ENCODE data around the gene TNS1. TPM values are rescaled to one million over a fixed set of nuclear protein-coding genes. Genes with fewer than 3 reads are reported as not detected.

The TNS1 gene
- total RNA-seq, 1 donor from 2014 or later = 219 TPM

DNA sequence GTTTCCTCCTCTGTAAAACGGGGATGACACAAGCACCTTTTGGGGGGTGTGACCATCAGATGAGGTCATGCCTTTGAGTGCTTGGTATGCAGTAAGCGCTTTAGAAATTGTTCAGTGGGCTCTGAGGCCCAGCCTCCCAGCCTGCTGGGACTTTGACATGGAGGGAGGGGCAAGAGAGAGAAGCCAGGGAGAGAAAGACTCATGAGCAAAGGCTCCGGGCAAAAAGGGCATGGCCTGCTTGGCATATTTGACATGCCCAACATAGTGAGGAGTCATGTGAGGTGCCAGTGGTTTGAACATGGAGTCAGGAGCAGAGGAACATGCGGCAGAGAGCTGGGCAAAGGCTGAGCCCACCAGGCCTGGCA lies 14.0 kb downstream of the TNS1 start:
- peaks cover 53% of the 10 kb centered on the region for H3K79me2 ChIP-seq (ENCODE audit: insufficient read depth, low read length)
- H3K9me3 Mint-ChIP-seq (ENCODE audit: unreplicated experiment) = no peaks in the 10 kb centered on the region
- no peaks in the 10 kb centered on the region for H3K36me3 ChIP-seq (ENCODE audit: insufficient read depth, low read length)
- peak overlapping the region; percentile 90 for H3K27ac Mint-ChIP-seq (ENCODE audit: unreplicated experiment)
- no peak overlapping the region for H3K4me3 Mint-ChIP-seq (ENCODE audit: unreplicated experiment)
- no peaks in the 10 kb centered on the region for H3K9me3 ChIP-seq (ENCODE audit: insufficient read depth, low read depth, low read length)
- H2AFZ ChIP-seq (ENCODE audit: low read depth, low read length) = no peak overlapping the region
- peaks cover 9% of the 10 kb centered on the region for H3K36me3 Mint-ChIP-seq (ENCODE audit: low read depth, unreplicated experiment)
- DNase-seq (ENCODE audit: low read depth) = no peak
- H3K4me3 ChIP-seq (ENCODE audit: insufficient read depth, low read depth, low read length) = no peak overlapping the region
- H3K27me3 Mint-ChIP-seq (ENCODE audit: low read depth, unreplicated experiment) = no peaks in the 10 kb centered on the region
- no peak overlapping the region for H3K27ac ChIP-seq (ENCODE audit: low read depth, low read length)
- FAIRE-seq = no peak
- peaks cover 53% of the 10 kb centered on the region for H4K20me1 ChIP-seq (ENCODE audit: insufficient read depth, low read length)
- TF ChIP-seq EZH2 (IDR thresholded peaks at IDR 0.05; ENCODE audit: insufficient read depth, low read length) = no peak
- TF ChIP-seq, protein P1, sequence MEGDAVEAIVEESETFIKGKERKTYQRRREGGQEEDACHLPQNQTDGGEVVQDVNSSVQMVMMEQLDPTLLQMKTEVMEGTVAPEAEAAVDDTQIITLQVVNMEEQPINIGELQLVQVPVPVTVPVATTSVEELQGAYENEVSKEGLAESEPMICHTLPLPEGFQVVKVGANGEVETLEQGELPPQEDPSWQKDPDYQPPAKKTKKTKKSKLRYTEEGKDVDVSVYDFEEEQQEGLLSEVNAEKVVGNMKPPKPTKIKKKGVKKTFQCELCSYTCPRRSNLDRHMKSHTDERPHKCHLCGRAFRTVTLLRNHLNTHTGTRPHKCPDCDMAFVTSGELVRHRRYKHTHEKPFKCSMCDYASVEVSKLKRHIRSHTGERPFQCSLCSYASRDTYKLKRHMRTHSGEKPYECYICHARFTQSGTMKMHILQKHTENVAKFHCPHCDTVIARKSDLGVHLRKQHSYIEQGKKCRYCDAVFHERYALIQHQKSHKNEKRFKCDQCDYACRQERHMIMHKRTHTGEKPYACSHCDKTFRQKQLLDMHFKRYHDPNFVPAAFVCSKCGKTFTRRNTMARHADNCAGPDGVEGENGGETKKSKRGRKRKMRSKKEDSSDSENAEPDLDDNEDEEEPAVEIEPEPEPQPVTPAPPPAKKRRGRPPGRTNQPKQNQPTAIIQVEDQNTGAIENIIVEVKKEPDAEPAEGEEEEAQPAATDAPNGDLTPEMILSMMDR (IDR thresholded peaks at IDR 0.05; ENCODE audit: insufficient read depth, low read depth, low read length) = no peak
- peaks cover 37% of the 10 kb centered on the region for H3K4me1 Mint-ChIP-seq (ENCODE audit: low read depth, unreplicated experiment)
- H3K4me1 ChIP-seq (ENCODE audit: insufficient read depth, low read length) = peaks cover 19% of the 10 kb centered on the region
- H3K27me3 ChIP-seq (ENCODE audit: insufficient read depth, low read length) = no peaks in the 10 kb centered on the region
- H3K4me2 ChIP-seq (ENCODE audit: low read length) = peak overlapping the region; percentile 46
- H3K9ac ChIP-seq (ENCODE audit: low read length) = peak overlapping the region; percentile 9

DNA sequence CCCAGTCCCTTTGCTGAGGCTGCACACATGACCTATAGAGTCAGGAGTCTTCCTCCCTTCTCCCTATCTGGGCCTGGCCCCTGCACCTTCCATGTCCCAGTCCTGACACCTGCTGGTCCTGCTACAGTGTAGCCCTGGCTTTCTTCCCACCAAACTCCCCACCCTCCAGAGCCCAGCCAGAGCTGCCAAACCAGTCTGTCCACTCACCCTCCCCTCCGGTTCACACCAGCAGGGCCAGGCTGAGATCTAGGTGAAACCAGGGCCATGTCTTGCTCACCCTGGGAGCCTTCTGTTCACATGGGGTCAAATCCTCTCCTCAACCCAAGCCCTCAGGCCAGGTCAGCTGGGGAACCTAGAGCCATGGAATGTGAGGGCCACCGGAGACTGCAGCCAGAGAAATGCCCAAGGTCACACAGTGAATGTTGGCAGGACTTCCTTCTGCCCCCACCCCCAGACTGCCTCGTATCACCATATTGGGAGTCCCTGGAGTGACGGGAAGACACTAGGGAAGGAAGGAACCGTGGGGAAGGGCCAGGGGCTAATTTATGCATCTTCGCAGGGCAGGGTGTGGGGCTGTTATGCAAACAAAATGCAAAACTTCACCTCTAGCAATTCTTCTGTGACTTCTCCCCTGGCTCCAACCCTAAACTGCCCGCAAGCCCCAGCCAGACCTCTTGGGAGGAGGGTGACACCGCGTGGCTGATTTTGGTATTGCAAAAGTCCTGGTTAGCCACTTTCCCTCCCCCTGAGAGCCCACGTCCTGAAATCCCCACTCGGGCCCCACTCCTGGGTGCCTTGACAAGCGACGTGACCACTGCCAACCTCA lies 14.6 kb downstream of the TNS1 start:
- no peaks in the 10 kb centered on the region for H3K27me3 Mint-ChIP-seq (ENCODE audit: low read depth, unreplicated experiment)
- H3K9me3 ChIP-seq (ENCODE audit: insufficient read depth, low read depth, low read length) = no peaks in the 10 kb centered on the region
- peaks cover 14% of the 10 kb centered on the region for H3K4me1 ChIP-seq (ENCODE audit: insufficient read depth, low read length)
- H3K27ac ChIP-seq (ENCODE audit: low read depth, low read length) = no peak overlapping the region
- H3K36me3 ChIP-seq (ENCODE audit: insufficient read depth, low read length) = no peaks in the 10 kb centered on the region
- H3K27ac Mint-ChIP-seq (ENCODE audit: unreplicated experiment) = peak overlapping the region; percentile 90
- H3K27me3 ChIP-seq (ENCODE audit: insufficient read depth, low read length) = no peaks in the 10 kb centered on the region
- TF ChIP-seq, protein P1 (IDR thresholded peaks at IDR 0.05; ENCODE audit: insufficient read depth, low read depth, low read length) = peak; percentile 88
- TF ChIP-seq EZH2 (IDR thresholded peaks at IDR 0.05; ENCODE audit: insufficient read depth, low read length) = no peak
- peaks cover 55% of the 10 kb centered on the region for H4K20me1 ChIP-seq (ENCODE audit: insufficient read depth, low read length)
- H2AFZ ChIP-seq (ENCODE audit: low read depth, low read length) = no peak overlapping the region
- H3K4me2 ChIP-seq (ENCODE audit: low read length) = peak overlapping the region; percentile 46
- peaks cover 9% of the 10 kb centered on the region for H3K36me3 Mint-ChIP-seq (ENCODE audit: low read depth, unreplicated experiment)
- H3K9ac ChIP-seq (ENCODE audit: low read length) = peak overlapping the region; percentile 37
- DNase-seq (ENCODE audit: low read depth) (peak; percentile 41), FAIRE-seq (no peak)
- H3K4me3 Mint-ChIP-seq (ENCODE audit: unreplicated experiment) = no peak overlapping the region
- H3K79me2 ChIP-seq (ENCODE audit: insufficient read depth, low read length) = peaks cover 50% of the 10 kb centered on the region
- H3K9me3 Mint-ChIP-seq (ENCODE audit: unreplicated experiment) = no peaks in the 10 kb centered on the region
- H3K4me1 Mint-ChIP-seq (ENCODE audit: low read depth, unreplicated experiment) = peaks cover 32% of the 10 kb centered on the region
- H3K4me3 ChIP-seq (ENCODE audit: insufficient read depth, low read depth, low read length) = no peak overlapping the region

DNA sequence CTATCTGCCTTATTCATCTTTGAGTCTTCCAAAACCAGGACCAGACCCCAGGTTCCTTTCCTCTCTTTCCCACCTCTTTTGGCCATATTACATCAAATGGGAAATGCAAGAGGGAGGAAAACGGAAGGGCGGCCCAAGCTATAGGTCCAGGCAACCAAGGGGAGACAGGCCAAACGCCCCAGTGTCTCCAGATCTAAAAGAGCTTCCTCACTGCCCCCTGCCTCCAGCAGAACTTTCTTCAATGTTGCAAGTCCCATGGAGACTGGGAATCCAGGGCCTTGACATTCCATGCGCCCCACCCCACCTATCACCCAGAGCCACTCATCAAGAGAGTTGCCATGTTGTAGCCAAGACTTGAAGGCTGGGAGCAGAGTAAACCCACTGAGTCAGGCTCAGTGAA lies 15.4 kb downstream of the TNS1 start:
- Mint-ChIP-seq H3K4me1 (ENCODE audit: low read depth, unreplicated experiment) (peaks cover 25% of the 10 kb centered on the region), H3K27ac (ENCODE audit: unreplicated experiment) (peak overlapping the region; percentile 14), H3K27me3 (ENCODE audit: low read depth, unreplicated experiment) (no peaks in the 10 kb centered on the region), H3K9me3 (ENCODE audit: unreplicated experiment) (no peaks in the 10 kb centered on the region), H3K36me3 (ENCODE audit: low read depth, unreplicated experiment) (peaks cover 9% of the 10 kb centered on the region), H3K4me3 (ENCODE audit: unreplicated experiment) (no peak overlapping the region)
- H2AFZ ChIP-seq (ENCODE audit: low read depth, low read length) = no peak overlapping the region
- no peaks in the 10 kb centered on the region for H3K9me3 ChIP-seq (ENCODE audit: insufficient read depth, low read depth, low read length)
- H4K20me1 ChIP-seq (ENCODE audit: insufficient read depth, low read length) = peaks cover 57% of the 10 kb centered on the region
- H3K9ac ChIP-seq (ENCODE audit: low read length) = no peak overlapping the region
- no peak overlapping the region for H3K4me3 ChIP-seq (ENCODE audit: insufficient read depth, low read depth, low read length)
- no peak for DNase-seq (ENCODE audit: low read depth)
- TF ChIP-seq EZH2 (IDR thresholded peaks at IDR 0.05; ENCODE audit: insufficient read depth, low read length) = no peak
- TF ChIP-seq, protein P1 (IDR thresholded peaks at IDR 0.05; ENCODE audit: insufficient read depth, low read depth, low read length) = no peak
- peaks cover 50% of the 10 kb centered on the region for H3K79me2 ChIP-seq (ENCODE audit: insufficient read depth, low read length)
- FAIRE-seq = no peak
- H3K27ac ChIP-seq (ENCODE audit: low read depth, low read length) = no peak overlapping the region
- no peaks in the 10 kb centered on the region for H3K36me3 ChIP-seq (ENCODE audit: insufficient read depth, low read length)
- no peaks in the 10 kb centered on the region for H3K27me3 ChIP-seq (ENCODE audit: insufficient read depth, low read length)
- no peak overlapping the region for H3K4me2 ChIP-seq (ENCODE audit: low read length)
- H3K4me1 ChIP-seq (ENCODE audit: insufficient read depth, low read length) = peaks cover 7% of the 10 kb centered on the region
